ENCODE data around the gene POP7. TPM values are rescaled to one million over a fixed set of nuclear protein-coding genes. Genes with fewer than 3 reads are reported as not detected.

The POP7 gene
- total RNA-seq, 1 experiment from 2014 or later, result 96.9 TPM

DNA sequence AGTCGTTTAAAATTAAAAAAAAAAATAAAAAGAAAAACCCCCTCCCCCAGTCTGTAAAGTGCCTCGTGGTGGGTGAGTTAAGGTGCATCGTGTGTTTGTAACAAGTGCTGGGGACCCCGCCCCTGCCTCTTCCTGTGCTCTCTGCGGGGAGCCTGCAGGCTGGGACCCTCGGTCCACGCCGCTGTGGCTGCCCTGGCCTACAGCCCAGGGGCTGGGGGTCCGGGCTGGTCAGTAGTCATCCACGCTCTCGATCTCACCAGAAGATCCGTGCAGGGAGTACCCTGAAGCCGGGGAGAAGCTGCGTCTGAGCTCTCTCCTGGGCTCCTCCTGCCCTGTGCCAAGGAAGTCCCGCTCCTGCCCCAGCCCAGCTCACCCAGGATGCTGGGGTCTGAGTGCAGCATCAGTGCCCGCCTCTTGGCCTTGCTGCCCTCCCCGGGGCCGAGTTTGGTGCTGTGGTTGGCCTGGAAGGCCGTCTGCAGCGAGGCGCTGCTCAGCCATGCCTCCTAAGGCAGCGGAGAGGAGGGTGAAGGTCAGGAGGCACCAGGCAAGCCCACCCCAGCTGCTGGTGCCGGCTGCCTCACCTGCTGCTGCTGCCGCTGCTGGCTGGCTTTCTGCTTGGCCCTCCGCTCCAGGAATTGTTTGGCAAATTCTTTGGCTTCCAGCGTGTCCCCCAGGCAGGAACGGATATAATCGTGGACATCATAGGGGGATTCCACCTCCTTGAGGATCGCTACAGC, 24.3 kb upstream of the POP7 start:
- DNase-seq, result no peak
- no peak overlapping the region for H2BK20ac ChIP-seq (ENCODE audit: low read depth, low read length, poor library complexity, severe bottlenecking)
- H2BK12ac ChIP-seq (ENCODE audit: insufficient read length, low read depth, low read length), result no peak overlapping the region
- no peaks in the 10 kb centered on the region for H4K20me1 ChIP-seq (ENCODE audit: control insufficient read depth, insufficient read depth, insufficient read length)
- Mint-ChIP-seq H3K36me3 (ENCODE audit: insufficient read depth in 1 of 3, low read depth in 3 of 3) (peaks cover 26 to 77% (median 70%) of the 10 kb centered on the region in 3 experiments), H3K27ac (peak overlapping the region in 1 of 3 experiments; percentile 61; a peak in 1 of 7 replicates), H3K4me1 (peaks cover 2 to 14% of the 10 kb centered on the region in 2 experiments; a peak in 3 of 4 replicates), H3K4me3 (no peak overlapping the region), H3K27me3 (ENCODE audit: low read depth) (peaks cover 3% of the 10 kb centered on the region), H3K9me3 (no peaks in the 10 kb centered on the region)
- H2AK5ac ChIP-seq (ENCODE audit: insufficient read length, low read length), result no peak overlapping the region
- H2BK120ac ChIP-seq (ENCODE audit: low read depth, low read length, poor library complexity, severe bottlenecking), result no peak overlapping the region
- H3T11ph ChIP-seq (ENCODE audit: low read length), result no peak overlapping the region
- no peaks in the 10 kb centered on the region for H3K4me1 ChIP-seq (ENCODE audit: insufficient read depth, low read length)
- H3K9ac ChIP-seq (ENCODE audit: extremely low read depth, insufficient read length, low read length), result no peak overlapping the region
- no peak overlapping the region for H3K14ac ChIP-seq (ENCODE audit: insufficient read depth, low read length)
- no peaks in the 10 kb centered on the region for H3K23me2 ChIP-seq (ENCODE audit: insufficient read length, low read depth, low read length, poor library complexity, severe bottlenecking)
- H3K18ac ChIP-seq (ENCODE audit: insufficient read length, low read depth, low read length), result no peak overlapping the region
- H4K8ac ChIP-seq (replicated peaks; ENCODE audit: insufficient read length, low read depth, low read length), result no peak overlapping the region
- TF ChIP-seq, protein P1, sequence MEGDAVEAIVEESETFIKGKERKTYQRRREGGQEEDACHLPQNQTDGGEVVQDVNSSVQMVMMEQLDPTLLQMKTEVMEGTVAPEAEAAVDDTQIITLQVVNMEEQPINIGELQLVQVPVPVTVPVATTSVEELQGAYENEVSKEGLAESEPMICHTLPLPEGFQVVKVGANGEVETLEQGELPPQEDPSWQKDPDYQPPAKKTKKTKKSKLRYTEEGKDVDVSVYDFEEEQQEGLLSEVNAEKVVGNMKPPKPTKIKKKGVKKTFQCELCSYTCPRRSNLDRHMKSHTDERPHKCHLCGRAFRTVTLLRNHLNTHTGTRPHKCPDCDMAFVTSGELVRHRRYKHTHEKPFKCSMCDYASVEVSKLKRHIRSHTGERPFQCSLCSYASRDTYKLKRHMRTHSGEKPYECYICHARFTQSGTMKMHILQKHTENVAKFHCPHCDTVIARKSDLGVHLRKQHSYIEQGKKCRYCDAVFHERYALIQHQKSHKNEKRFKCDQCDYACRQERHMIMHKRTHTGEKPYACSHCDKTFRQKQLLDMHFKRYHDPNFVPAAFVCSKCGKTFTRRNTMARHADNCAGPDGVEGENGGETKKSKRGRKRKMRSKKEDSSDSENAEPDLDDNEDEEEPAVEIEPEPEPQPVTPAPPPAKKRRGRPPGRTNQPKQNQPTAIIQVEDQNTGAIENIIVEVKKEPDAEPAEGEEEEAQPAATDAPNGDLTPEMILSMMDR (conservative IDR thresholded peaks at IDR 0.05), result no peak
- H3K27me3 ChIP-seq (ENCODE audit: insufficient read depth, low read length), result no peaks in the 10 kb centered on the region
- H3K4ac ChIP-seq (ENCODE audit: low read depth, low read length), result no peak overlapping the region
- H4K91ac ChIP-seq (ENCODE audit: insufficient read length, low read depth, low read length), result no peak overlapping the region
- WGBS (ENCODE audit: extremely low coverage, insufficient read length, low lambda C conversion rate), result no CpG with 5 or more reads among the region's 29 CpGs
- no peaks in the 10 kb centered on the region for H3K9me3 ChIP-seq (ENCODE audit: control insufficient read depth, low read depth, low read length)
- no peak overlapping the region for H2AFZ ChIP-seq (ENCODE audit: low read length)
- H4K5ac ChIP-seq (ENCODE audit: insufficient read length, low read depth, low read length), result no peak overlapping the region
- no peak overlapping the region for H3K23ac ChIP-seq (ENCODE audit: insufficient read length, low read depth, low read length)
- H2BK15ac ChIP-seq (ENCODE audit: low read depth, low read length), result no peak overlapping the region
- H3K4me2 ChIP-seq (ENCODE audit: insufficient read depth, insufficient read length, low read length), result no peak overlapping the region
- H3K27ac ChIP-seq (ENCODE audit: insufficient read length, low read depth, low read length), result no peak overlapping the region
- H3K79me2 ChIP-seq (ENCODE audit: insufficient read depth, low read length), result no peaks in the 10 kb centered on the region
- H2BK5ac ChIP-seq (ENCODE audit: insufficient read length, low read length), result no peak overlapping the region
- no peak overlapping the region for H3K56ac ChIP-seq (ENCODE audit: insufficient read length, low read depth, low read length)
- H3K79me1 ChIP-seq (ENCODE audit: insufficient read depth, low read depth, low read length, poor library complexity, severe bottlenecking), result no peaks in the 10 kb centered on the region
